OCI-LY1 (cell line): ENCODE data around the gene SPOP.

ENCODE experiments used
- H2AFZ ChIP-seq: fragments of 200-600 bp; sonication (generic), shearing (Covaris generic); 2 replicates; pipeline ENCODE4 v1.6.0; 2014; ENCODE audit warnings: antibody characterized with exemption, mild to moderate bottlenecking, low read length
- H3F3A ChIP-seq: fragments of 200-600 bp; sonication (generic), shearing (Covaris generic); 2 replicates; pipeline ENCODE4 v1.6.0; 2014; ENCODE audit warnings: mild to moderate bottlenecking, antibody characterized with exemption, low read length, moderate library complexity; ENCODE audit not compliant: insufficient read depth
- H3K27ac ChIP-seq: fragments of 200-600 bp; sonication (generic); 2 replicates; pipeline ENCODE4 v1.5.1; 2014; ENCODE audit warnings: low read length, mixed run types, mild to moderate bottlenecking, low read depth; ENCODE audit not compliant: poor library complexity, severe bottlenecking
- H3K27me3 ChIP-seq: fragments of 200-600 bp; sonication (generic); 2 replicates; pipeline ENCODE4 v1.6.0; 2014; ENCODE audit warnings: antibody characterized with exemption, mild to moderate bottlenecking, low read length, moderate library complexity; ENCODE audit not compliant: insufficient read depth
- H3K36me3 ChIP-seq: fragments of 200-600 bp; sonication (generic); 2 replicates; pipeline ENCODE4 v1.6.1; 2014; ENCODE audit warnings: mild to moderate bottlenecking, antibody characterized with exemption, low read length, moderate library complexity, mixed read lengths; ENCODE audit not compliant: insufficient read depth
- H3K4me1 ChIP-seq: fragments of 200-600 bp; sonication (generic); 2 replicates; pipeline ENCODE4 v1.5.1; 2014; ENCODE audit warnings: mild to moderate bottlenecking, low read length, moderate library complexity; ENCODE audit not compliant: insufficient read depth, severe bottlenecking
- H3K4me2 ChIP-seq: fragments of 200-600 bp; sonication (generic), shearing (Covaris generic); 2 replicates; pipeline ENCODE4 v1.6.1; 2014; ENCODE audit warnings: low read length
- H3K4me3 ChIP-seq: fragments of 200-600 bp; sonication (generic); 2 replicates; pipeline ENCODE4 v1.5.1; 2014; ENCODE audit warnings: low read length, low read depth, mild to moderate bottlenecking, mixed read lengths; ENCODE audit not compliant: poor library complexity, severe bottlenecking
- H3K79me2 ChIP-seq: fragments of 200-600 bp; shearing (Covaris generic); 2 replicates; pipeline ENCODE4 v1.6.1; 2016; ENCODE audit warnings: mixed run types, low read length, mixed read lengths; ENCODE audit not compliant: insufficient read depth
- H3K9ac ChIP-seq: fragments of 200-600 bp; sonication (generic), shearing (Covaris generic); 2 replicates; pipeline ENCODE4 v1.6.1; 2014; ENCODE audit warnings: mild to moderate bottlenecking, low read length, mixed read lengths
- H3K9me2 ChIP-seq: fragments of 200-600 bp; sonication (generic), shearing (Covaris generic); 2 replicates; pipeline ENCODE4 v1.6.1; 2014; ENCODE audit warnings: low read depth, mild to moderate bottlenecking, low read length, mixed read lengths
- H3K9me3 ChIP-seq: fragments of 200-600 bp; shearing (Covaris generic); 2 replicates; pipeline ENCODE4 v1.6.1; 2014; ENCODE audit warnings: low read length, mixed read lengths
- H4K20me1 ChIP-seq: fragments of 200-600 bp; sonication (generic), shearing (Covaris generic); 2 replicates; pipeline ENCODE4 v1.6.0; 2016; ENCODE audit warnings: mild to moderate bottlenecking, low read length; ENCODE audit not compliant: insufficient read depth
- CTCF ChIP-seq: fragments of 200-600 bp; sonication (generic), shearing (Covaris generic); IDR thresholded peaks from 2 replicates; pipeline ENCODE4 v1.5.1; 2017; ENCODE audit warnings: mild to moderate bottlenecking, antibody characterized with exemption, low read length, moderate library complexity, mixed read lengths
- EZH2 ChIP-seq: fragments of 200-600 bp; sonication (generic), shearing (Covaris generic); IDR thresholded peaks from 2 replicates; pipeline ENCODE4 v1.8.0; 2017; ENCODE audit warnings: borderline replicate concordance, mixed run types, mild to moderate bottlenecking, antibody characterized with exemption, low read length, moderate library complexity, mixed read lengths

SPOP gene

GRCh38 chr17:49645654-49646053 lies 32.2 kb downstream of the SPOP start:
- H3K4me2 ChIP-seq, result no peak overlapping the region
- H3F3A ChIP-seq, result no peaks in the 10 kb centered on the region
- no peak overlapping the region for H3K27ac ChIP-seq
- H3K4me3 ChIP-seq, result no peak overlapping the region
- H2AFZ ChIP-seq, result no peak overlapping the region
- H3K36me3 ChIP-seq, result peaks cover 2% of the 10 kb centered on the region; the same call in 1 of the 2 replicates
- H4K20me1 ChIP-seq, result no peaks in the 10 kb centered on the region
- H3K9me3 ChIP-seq, result no peaks in the 10 kb centered on the region
- no peaks in the 10 kb centered on the region for H3K27me3 ChIP-seq
- TF ChIP-seq CTCF (no peak), EZH2 (no peak)
- H3K9me2 ChIP-seq, result no peaks in the 10 kb centered on the region
- peaks cover 17% of the 10 kb centered on the region for H3K79me2 ChIP-seq
- no peaks in the 10 kb centered on the region for H3K4me1 ChIP-seq
- H3K9ac ChIP-seq, result no peak overlapping the region

- H3K27ac ChIP-seq, result no peak overlapping the region
- H3F3A ChIP-seq, result no peaks in the 10 kb centered on the region
- peaks cover 21% of the 10 kb centered on the region for H3K79me2 ChIP-seq
- H3K4me2 ChIP-seq, result no peak overlapping the region
- no peak overlapping the region for H3K4me3 ChIP-seq
- no peaks in the 10 kb centered on the region for H3K27me3 ChIP-seq
- H2AFZ ChIP-seq, result no peak overlapping the region
- peaks cover 2% of the 10 kb centered on the region; the same call in 1 of the 2 replicates for H3K9me3 ChIP-seq
- H3K4me1 ChIP-seq, result no peaks in the 10 kb centered on the region
- TF ChIP-seq CTCF (no peak), EZH2 (no peak)
- H4K20me1 ChIP-seq, result no peaks in the 10 kb centered on the region
- peaks cover 19% of the 10 kb centered on the region for H3K36me3 ChIP-seq
- no peaks in the 10 kb centered on the region for H3K9me2 ChIP-seq
- no peak overlapping the region for H3K9ac ChIP-seq
Measured at GRCh38 chr17:49640556-49640955, 37.3 kb downstream of the SPOP start.

GRCh38 chr17:49638818-49639217 lies 39.1 kb downstream of the SPOP start:
- no peaks in the 10 kb centered on the region for H4K20me1 ChIP-seq
- no peak overlapping the region for H2AFZ ChIP-seq
- H3K4me1 ChIP-seq, result no peaks in the 10 kb centered on the region
- no peak overlapping the region for H3K4me3 ChIP-seq
- peaks cover 2% of the 10 kb centered on the region; the same call in 1 of the 2 replicates for H3K9me3 ChIP-seq
- no peaks in the 10 kb centered on the region for H3K9me2 ChIP-seq
- no peak overlapping the region for H3K4me2 ChIP-seq
- H3F3A ChIP-seq, result no peaks in the 10 kb centered on the region
- H3K79me2 ChIP-seq, result peaks cover 12% of the 10 kb centered on the region
- H3K36me3 ChIP-seq, result peaks cover 19% of the 10 kb centered on the region
- no peak overlapping the region for H3K9ac ChIP-seq
- no peak overlapping the region for H3K27ac ChIP-seq
- H3K27me3 ChIP-seq, result no peaks in the 10 kb centered on the region
- no peak for TF ChIP-seq CTCF
- TF ChIP-seq EZH2, result no peak
